ENCODE data around the gene FUBP1.

DNA sequence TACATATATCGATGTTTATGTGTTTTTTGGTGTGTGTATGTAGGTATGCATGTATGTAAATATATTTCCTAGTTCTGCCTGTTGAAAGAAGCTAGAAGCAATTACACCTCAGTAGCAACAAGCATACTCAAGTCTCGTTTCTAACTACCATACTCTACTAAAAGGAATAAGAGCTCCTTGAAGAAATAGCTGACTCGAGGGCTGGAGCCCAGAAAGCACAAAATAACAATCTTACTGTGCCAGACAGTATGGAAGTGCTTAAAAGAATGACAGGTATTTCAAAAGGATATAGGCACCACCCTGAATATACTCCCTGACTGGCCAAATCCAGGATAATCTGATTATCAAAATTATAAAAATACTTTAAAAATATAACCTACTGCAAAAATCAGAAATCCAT lies 23.2 kb downstream of the FUBP1 start:
- TF ChIP-seq TAF1 (IDR thresholded peaks at IDR 0.05; ENCODE audit: borderline replicate concordance, low read depth, low read length) (no peak), CHD2 (IDR thresholded peaks at IDR 0.05; ENCODE audit: low read length, partially characterized antibody) (no peak), EP300 (IDR thresholded peaks at IDR 0.05; ENCODE audit: borderline replicate concordance in 1 of 2, low read depth in 1 of 2, low read length in 1 of 2) (no peak), SMC3 (IDR thresholded peaks at IDR 0.05; ENCODE audit: low read depth, low read length) (no peak), USF2 (IDR thresholded peaks at IDR 0.05; ENCODE audit: borderline replicate concordance, low read depth, low read length) (no peak), JUND (IDR thresholded peaks at IDR 0.05) (no peak), CTCF (IDR thresholded peaks at IDR 0.05) (no peak)
